Colonic mucosa (tissue), 4 donors: ENCODE measurements around the gene POLR3H. TPM values are rescaled to one million over a fixed set of nuclear protein-coding genes. Genes with fewer than 3 reads are reported as not detected.

ENCODE experiments used
- DNase-seq: peaks from one replicate; pipeline ENCODE4 v3.0.0-alpha.2; 2020
- H3K27ac ChIP-seq: fragments of 200-600 bp; one replicate; pipeline ENCODE4 v1.8.0; 2021
- H3K27me3 ChIP-seq: fragments of 200-600 bp; one replicate; pipeline ENCODE4 v1.8.0; 2021
- H3K36me3 ChIP-seq: fragments of 200-600 bp; one replicate; pipeline ENCODE4 v1.8.0; 2021
- H3K4me1 ChIP-seq: fragments of 200-600 bp; one replicate; pipeline ENCODE4 v1.8.0; 2021; ENCODE audit warnings: mild to moderate bottlenecking
- H3K4me3 ChIP-seq: fragments of 200-600 bp; one replicate; pipeline ENCODE4 v1.8.0; 2021
- H3K9ac ChIP-seq, 2 donors: one replicate each; pipeline ENCODE4 v1.7.0; 2013; ENCODE audit warnings: control low read depth in 2 of 2, low read depth in 2 of 2, low read length in 2 of 2
- H3K9me3 ChIP-seq: fragments of 200-600 bp; one replicate; pipeline ENCODE4 v1.8.0; 2021
- intact Hi-C: fragments of 100-400 bp; cut with DNase I; formaldehyde crosslinking; loops from one replicate; pipeline ENCODE4 v1.14.1; 2022
- total RNA-seq, 2 donors: library from RNA; stranded (reverse); fragmentation: NEBNext Ultra II Directional in 1 of 2; extraction: Animal tissue kit (Norgen Biotek cat#: 25700) in 1 of 2; gene quantifications; one replicate each; pipeline ENCODE4 v1.2.1, GENCODE V29; 2021
- TF ChIP-seq, protein P1 (sequence below): fragments of 200-600 bp; IDR thresholded peaks from one replicate; pipeline ENCODE4 v1.8.0; 2022; ENCODE audit warnings: antibody characterized with exemption, mild to moderate bottlenecking
- donor health status: healthy.
- donor health status: DM: no; HTN: no; CAD: no.
- donor health status: DM: no; HTN: no; CAD: no.

The POLR3H gene
- total RNA-seq, 2 donors from 2014 or later: 9.2 to 20.0 TPM

DNA sequence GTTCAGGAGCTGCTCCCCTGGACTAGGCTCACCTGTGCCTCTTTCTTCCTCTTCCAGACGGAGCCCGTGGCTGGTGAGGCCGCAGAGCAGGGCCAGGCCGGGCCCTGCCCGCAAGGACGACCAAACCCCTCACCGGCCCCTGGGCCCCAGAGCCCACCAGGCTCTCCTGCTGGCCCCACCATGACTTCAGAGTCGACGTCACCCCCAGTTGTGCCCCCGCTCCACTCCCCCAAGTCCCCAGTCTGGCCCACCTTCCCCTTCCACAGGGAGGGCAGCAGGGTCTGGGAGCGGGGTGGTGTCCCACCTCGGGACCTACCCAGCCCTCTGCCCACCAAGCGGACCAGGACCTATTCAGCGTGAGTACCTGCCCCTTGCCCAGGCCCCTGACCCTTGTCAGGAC lies 27.5 kb upstream of the POLR3H start:
- TF ChIP-seq, protein P1, sequence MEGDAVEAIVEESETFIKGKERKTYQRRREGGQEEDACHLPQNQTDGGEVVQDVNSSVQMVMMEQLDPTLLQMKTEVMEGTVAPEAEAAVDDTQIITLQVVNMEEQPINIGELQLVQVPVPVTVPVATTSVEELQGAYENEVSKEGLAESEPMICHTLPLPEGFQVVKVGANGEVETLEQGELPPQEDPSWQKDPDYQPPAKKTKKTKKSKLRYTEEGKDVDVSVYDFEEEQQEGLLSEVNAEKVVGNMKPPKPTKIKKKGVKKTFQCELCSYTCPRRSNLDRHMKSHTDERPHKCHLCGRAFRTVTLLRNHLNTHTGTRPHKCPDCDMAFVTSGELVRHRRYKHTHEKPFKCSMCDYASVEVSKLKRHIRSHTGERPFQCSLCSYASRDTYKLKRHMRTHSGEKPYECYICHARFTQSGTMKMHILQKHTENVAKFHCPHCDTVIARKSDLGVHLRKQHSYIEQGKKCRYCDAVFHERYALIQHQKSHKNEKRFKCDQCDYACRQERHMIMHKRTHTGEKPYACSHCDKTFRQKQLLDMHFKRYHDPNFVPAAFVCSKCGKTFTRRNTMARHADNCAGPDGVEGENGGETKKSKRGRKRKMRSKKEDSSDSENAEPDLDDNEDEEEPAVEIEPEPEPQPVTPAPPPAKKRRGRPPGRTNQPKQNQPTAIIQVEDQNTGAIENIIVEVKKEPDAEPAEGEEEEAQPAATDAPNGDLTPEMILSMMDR: no peak
- Histone ChIP-seq H3K9me3 (no peaks in the 10 kb centered on the region), H3K36me3 (no peaks in the 10 kb centered on the region), H3K4me1 (no peaks in the 10 kb centered on the region), H3K27me3 (no peaks in the 10 kb centered on the region), H3K9ac (no peak overlapping the region), H3K27ac (no peak overlapping the region), H3K4me3 (no peak overlapping the region)
- no peak for DNase-seq
- intact Hi-C loops: no loop called here

GRCh38 chr22:41570221-41570620 lies 26.0 kb upstream of the POLR3H start:
- Histone ChIP-seq H3K9ac (no peak overlapping the region), H3K4me3 (no peak overlapping the region), H3K4me1 (no peaks in the 10 kb centered on the region), H3K9me3 (no peaks in the 10 kb centered on the region), H3K27me3 (no peaks in the 10 kb centered on the region), H3K36me3 (no peaks in the 10 kb centered on the region), H3K27ac (no peak overlapping the region)
- intact Hi-C loops: no loop called here
- TF ChIP-seq, protein P1: no peak
- DNase-seq: no peak

- no peak for DNase-seq
- TF ChIP-seq, protein P1: no peak
- H3K36me3 ChIP-seq: no peaks in the 10 kb centered on the region
- no peaks in the 10 kb centered on the region for H3K9me3 ChIP-seq
- no peak overlapping the region for H3K9ac ChIP-seq
- no peaks in the 10 kb centered on the region for H3K4me1 ChIP-seq
- no peak overlapping the region for H3K27ac ChIP-seq
- intact Hi-C loops: no loop called here
- no peaks in the 10 kb centered on the region for H3K27me3 ChIP-seq
- no peak overlapping the region for H3K4me3 ChIP-seq
These were observed 24.5 kb upstream of the POLR3H start for GRCh38 chr22:41568811-41569210.

DNA sequence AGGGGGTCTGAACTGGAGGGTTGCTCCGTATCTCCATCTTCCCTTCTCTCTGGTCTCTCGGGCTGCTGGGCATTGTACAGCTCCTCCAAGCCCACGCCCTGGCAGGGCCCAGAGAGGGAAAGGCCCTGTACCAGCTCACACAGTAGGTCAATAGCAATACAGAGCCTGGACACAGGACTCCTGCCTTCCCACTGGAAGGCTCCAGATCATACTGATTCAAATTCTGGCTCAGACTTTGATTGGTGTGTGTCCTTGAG lies 23.2 kb upstream of the POLR3H start:
- Histone ChIP-seq H3K4me3 (no peak overlapping the region), H3K9me3 (no peaks in the 10 kb centered on the region), H3K36me3 (no peaks in the 10 kb centered on the region), H3K4me1 (no peaks in the 10 kb centered on the region), H3K27ac (no peak overlapping the region), H3K9ac (no peak overlapping the region), H3K27me3 (no peaks in the 10 kb centered on the region)
- TF ChIP-seq, protein P1: no peak
- DNase-seq: no peak
- intact Hi-C loops: no loop called here

DNA sequence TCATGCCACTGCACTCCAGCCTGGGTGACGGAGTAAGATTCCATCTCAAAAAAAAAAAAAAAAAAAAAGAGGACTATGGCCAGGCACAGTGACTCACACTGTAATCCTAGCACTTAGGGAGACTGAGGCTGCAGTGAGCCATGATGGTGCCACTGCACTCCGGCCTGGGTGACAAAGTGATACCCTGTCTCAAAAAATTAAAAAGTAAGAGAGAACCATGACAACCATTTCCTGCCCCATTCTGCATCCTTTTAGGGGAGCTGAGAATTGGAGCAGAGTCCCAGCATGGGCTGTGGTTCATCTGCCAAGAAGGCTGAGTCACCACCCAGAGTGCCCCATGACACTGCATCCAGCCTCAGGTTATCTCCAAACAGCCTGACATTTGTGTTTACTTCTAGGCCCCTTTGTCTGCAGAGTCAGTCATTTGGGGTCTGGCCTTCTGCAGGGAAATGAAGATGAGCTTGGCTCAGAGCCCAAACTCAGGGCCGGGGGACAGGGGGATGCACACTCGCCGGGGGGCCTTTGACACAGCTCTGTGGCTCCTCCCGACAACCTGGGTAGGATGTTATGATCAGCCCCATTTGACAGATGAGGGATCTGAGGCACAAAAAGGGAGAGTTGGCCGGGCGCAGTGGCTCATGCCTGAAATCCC lies 21.3 kb upstream of the POLR3H start:
- no peaks in the 10 kb centered on the region for H3K27me3 ChIP-seq
- H3K36me3 ChIP-seq: no peaks in the 10 kb centered on the region
- no peak overlapping the region for H3K27ac ChIP-seq
- no peak for DNase-seq
- H3K9me3 ChIP-seq: no peaks in the 10 kb centered on the region
- intact Hi-C loops: no loop called here
- no peaks in the 10 kb centered on the region for H3K4me1 ChIP-seq
- no peak overlapping the region for H3K9ac ChIP-seq
- TF ChIP-seq, protein P1: no peak
- H3K4me3 ChIP-seq: no peak overlapping the region

- H3K9me3 ChIP-seq: no peaks in the 10 kb centered on the region
- no peak for DNase-seq
- TF ChIP-seq, protein P1: no peak
- H3K9ac ChIP-seq: no peak overlapping the region
- intact Hi-C loops: no loop called here
- no peaks in the 10 kb centered on the region for H3K4me1 ChIP-seq
- H3K27ac ChIP-seq: no peak overlapping the region
- H3K36me3 ChIP-seq: no peaks in the 10 kb centered on the region
- no peaks in the 10 kb centered on the region for H3K27me3 ChIP-seq
- no peak overlapping the region for H3K4me3 ChIP-seq
These were observed 20.3 kb upstream of the POLR3H start for GRCh38 chr22:41564563-41564962.
